ENCODE measurements around the gene KIAA1958. TPM values are rescaled to one million over a fixed set of nuclear protein-coding genes. Genes with fewer than 3 reads are reported as not detected.
A peak's percentile ranks its signal among the peaks of the same experiment; 100 is the strongest.

KIAA1958 gene
- total RNA-seq, 1 experiment from 2014 or later, result 4.2 TPM

DNA sequence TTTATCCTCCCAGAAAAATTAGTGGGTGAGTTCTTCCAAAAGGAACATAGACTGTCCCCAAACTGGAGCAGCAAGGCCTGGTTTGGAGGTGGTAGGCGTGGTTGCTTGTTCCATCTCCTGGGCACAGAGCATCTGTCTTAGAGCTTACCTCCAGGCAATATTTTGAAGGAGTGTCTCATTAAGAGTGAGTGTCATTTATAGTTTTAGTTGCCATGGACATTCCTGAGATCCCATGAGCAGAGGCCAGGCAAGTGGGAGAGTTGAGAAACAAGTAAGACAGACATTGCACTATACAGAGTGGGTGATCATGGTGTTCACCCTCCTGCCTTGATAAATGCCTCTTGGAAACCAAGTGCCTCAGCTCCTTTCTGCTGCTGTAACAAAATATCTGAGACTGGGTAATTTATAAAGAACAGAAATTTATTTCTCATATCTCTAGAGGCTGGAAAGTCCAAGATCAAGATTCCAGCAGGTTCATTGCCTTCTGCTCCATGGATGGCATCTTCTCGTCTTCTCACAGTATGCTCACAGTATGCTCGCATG is 68.5 kb downstream of the KIAA1958 start:
- no peaks in the 10 kb centered on the region for H3K79me2 ChIP-seq (ENCODE audit: low read length)
- BruUV-seq (replicated peaks), result no TSS peak
- peak overlapping the region; percentile 16; the same call in 1 of the 2 replicates for H3K4me2 ChIP-seq (ENCODE audit: low read length)
- H3K9me2 ChIP-seq (replicated peaks; ENCODE audit: low read length), result no peaks in the 10 kb centered on the region
- POLR2A ChIA-PET (ENCODE audit: unreplicated experiment), result interaction anchor here (0.7 kb wide), 1 partner anchor 183 kb away, joined by 3 read pairs; no protein-coding TSS in a partner anchor
- H3K27ac ChIP-seq (ENCODE audit: low read length), result no peak overlapping the region
- 0 out of 2 replicates have a peak, but pooled peaks have one; percentile 21 for ATAC-seq
- CTCF ChIA-PET, result no interaction called here
- peaks cover 42% of the 10 kb centered on the region for H3K4me1 ChIP-seq (ENCODE audit: insufficient read depth, low read length)
- peak; percentile 27 for DNase-seq
- no peaks in the 10 kb centered on the region for H3F3A ChIP-seq (ENCODE audit: low read length, unreplicated experiment)
- no peak overlapping the region for H3K4me3 ChIP-seq (ENCODE audit: low read length)
- H4K20me1 ChIP-seq (ENCODE audit: low read length), result no peaks in the 10 kb centered on the region
- H3K9ac ChIP-seq (ENCODE audit: low read length), result no peak overlapping the region
- H2AFZ ChIP-seq (ENCODE audit: low read length), result no peak overlapping the region
- intact Hi-C loops (cut with micrococcal nuclease), result no loop called here
- H3K36me3 ChIP-seq (ENCODE audit: low read depth, low read length), result no peaks in the 10 kb centered on the region
- no peaks in the 10 kb centered on the region for H3K27me3 ChIP-seq (ENCODE audit: low read length)
- H3K9me3 ChIP-seq (ENCODE audit: low read length), result no peaks in the 10 kb centered on the region
- TF ChIP-seq, protein P1, sequence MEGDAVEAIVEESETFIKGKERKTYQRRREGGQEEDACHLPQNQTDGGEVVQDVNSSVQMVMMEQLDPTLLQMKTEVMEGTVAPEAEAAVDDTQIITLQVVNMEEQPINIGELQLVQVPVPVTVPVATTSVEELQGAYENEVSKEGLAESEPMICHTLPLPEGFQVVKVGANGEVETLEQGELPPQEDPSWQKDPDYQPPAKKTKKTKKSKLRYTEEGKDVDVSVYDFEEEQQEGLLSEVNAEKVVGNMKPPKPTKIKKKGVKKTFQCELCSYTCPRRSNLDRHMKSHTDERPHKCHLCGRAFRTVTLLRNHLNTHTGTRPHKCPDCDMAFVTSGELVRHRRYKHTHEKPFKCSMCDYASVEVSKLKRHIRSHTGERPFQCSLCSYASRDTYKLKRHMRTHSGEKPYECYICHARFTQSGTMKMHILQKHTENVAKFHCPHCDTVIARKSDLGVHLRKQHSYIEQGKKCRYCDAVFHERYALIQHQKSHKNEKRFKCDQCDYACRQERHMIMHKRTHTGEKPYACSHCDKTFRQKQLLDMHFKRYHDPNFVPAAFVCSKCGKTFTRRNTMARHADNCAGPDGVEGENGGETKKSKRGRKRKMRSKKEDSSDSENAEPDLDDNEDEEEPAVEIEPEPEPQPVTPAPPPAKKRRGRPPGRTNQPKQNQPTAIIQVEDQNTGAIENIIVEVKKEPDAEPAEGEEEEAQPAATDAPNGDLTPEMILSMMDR (conservative IDR thresholded peaks at IDR 0.05; ENCODE audit: low read depth, low read length), result no peak
- TF ChIP-seq EZH2phosphoT487 (IDR thresholded peaks at IDR 0.05; ENCODE audit: borderline replicate concordance, low read length), result no peak
- no peak for TF ChIP-seq EZH2 (IDR thresholded peaks at IDR 0.05; ENCODE audit: low read length, unreplicated experiment)

DNA sequence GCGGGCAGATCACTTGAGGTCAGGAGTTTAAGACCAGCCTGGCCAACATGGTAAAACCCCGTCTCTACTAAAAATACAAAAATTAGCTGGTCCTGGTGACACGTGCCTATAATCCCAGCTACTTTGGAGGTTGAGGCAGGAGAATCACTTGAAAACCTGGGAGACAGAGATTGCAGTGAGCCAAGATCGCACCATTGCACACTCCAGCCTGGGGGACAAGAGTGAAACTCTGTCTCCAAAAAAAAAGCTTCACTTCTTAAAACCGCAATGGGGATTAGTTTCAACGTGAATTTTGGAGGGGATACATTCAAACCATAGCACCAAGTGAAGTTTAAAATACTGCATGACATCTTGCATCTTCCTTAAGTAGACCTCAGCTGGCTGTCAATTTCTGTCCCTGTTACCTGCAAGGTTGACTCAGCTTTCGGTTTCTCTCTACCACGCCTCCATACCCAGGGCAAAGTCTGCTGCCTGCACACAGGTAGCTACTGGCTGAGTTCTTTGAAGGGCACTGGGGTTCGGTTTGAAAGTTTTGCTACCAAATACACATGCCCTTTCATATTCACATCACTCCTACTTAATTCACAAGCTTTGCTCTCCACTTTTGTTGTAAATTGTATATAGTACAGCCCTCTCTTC is 69.3 kb downstream of the KIAA1958 start:
- H3K36me3 ChIP-seq (ENCODE audit: low read depth, low read length), result no peaks in the 10 kb centered on the region
- BruUV-seq (replicated peaks), result no TSS peak
- H3K79me2 ChIP-seq (ENCODE audit: low read length), result no peaks in the 10 kb centered on the region
- H3K9me3 ChIP-seq (ENCODE audit: low read length), result no peaks in the 10 kb centered on the region
- intact Hi-C loops (cut with micrococcal nuclease), result no loop called here
- H3F3A ChIP-seq (ENCODE audit: low read length, unreplicated experiment), result no peaks in the 10 kb centered on the region
- ChIA-PET CTCF (no interaction called here), POLR2A (ENCODE audit: unreplicated experiment) (interaction anchor here (0.5 kb wide), 1 partner anchor 184 kb away, joined by 4 read pairs; no protein-coding TSS in a partner anchor)
- H3K4me3 ChIP-seq (ENCODE audit: low read length), result no peak overlapping the region
- no peak overlapping the region for H2AFZ ChIP-seq (ENCODE audit: low read length)
- H4K20me1 ChIP-seq (ENCODE audit: low read length), result no peaks in the 10 kb centered on the region
- no peak; the same call in 1 of the 2 replicates for ATAC-seq
- peak; percentile 32 for DNase-seq
- TF ChIP-seq EZH2 (IDR thresholded peaks at IDR 0.05; ENCODE audit: low read length, unreplicated experiment) (no peak), EZH2phosphoT487 (IDR thresholded peaks at IDR 0.05; ENCODE audit: borderline replicate concordance, low read length) (no peak)
- TF ChIP-seq, protein P1 (conservative IDR thresholded peaks at IDR 0.05; ENCODE audit: low read depth, low read length), result no peak
- no peaks in the 10 kb centered on the region for H3K27me3 ChIP-seq (ENCODE audit: low read length)
- no peak overlapping the region for H3K9ac ChIP-seq (ENCODE audit: low read length)
- peaks cover 42% of the 10 kb centered on the region for H3K4me1 ChIP-seq (ENCODE audit: insufficient read depth, low read length)
- H3K9me2 ChIP-seq (replicated peaks; ENCODE audit: low read length), result no peaks in the 10 kb centered on the region
- H3K4me2 ChIP-seq (ENCODE audit: low read length), result peak overlapping the region; percentile 51
- H3K27ac ChIP-seq (ENCODE audit: low read length), result 0 out of 2 replicates have a peak overlapping the region, but pooled peaks have one; percentile 26
